Smooth muscle cell (in vitro differentiated cells): Measurements from ENCODE around the gene PXN. TPM values are rescaled to one million over a fixed set of nuclear protein-coding genes. Genes with fewer than 3 reads are reported as not detected.
"Not testable (repeated sequence)": the region's sequence is repeated elsewhere in the genome, so short reads cannot be mapped to it uniquely, and the experiment has no call there.

ENCODE experiments used
- DNase-seq: peaks from one replicate; lab custom pipeline; 2025; ENCODE audit not compliant: unreplicated experiment; lab: John Stamatoyannopoulos, UW
- H2AFZ ChIP-seq: fragments of 200-600 bp; sonication (generic); 2 replicates; pipeline ENCODE4 v1.6.0; 2016; ENCODE audit warnings: antibody characterized with exemption, low read depth, mild to moderate bottlenecking
- H3F3A ChIP-seq: fragments of 200-600 bp; sonication (generic); 2 replicates; pipeline ENCODE4 v1.6.0; 2017; ENCODE audit warnings: antibody characterized with exemption, low read depth
- H3K27ac ChIP-seq: fragments of 200-600 bp; sonication (generic); 2 replicates; pipeline ENCODE4 v1.5.1; 2016; ENCODE audit warnings: low read depth, mild to moderate bottlenecking
- H3K27me3 ChIP-seq: fragments of 200-600 bp; sonication (generic); 2 replicates; pipeline ENCODE4 v1.6.1; 2016; ENCODE audit warnings: low read depth, mild to moderate bottlenecking
- H3K36me3 ChIP-seq: fragments of 200-600 bp; sonication (generic); 2 replicates; pipeline ENCODE4 v1.5.1; 2016; ENCODE audit warnings: low read depth
- H3K4me1 ChIP-seq: fragments of 200-600 bp; sonication (generic); 2 replicates; pipeline ENCODE4 v1.5.1; 2016; ENCODE audit warnings: low read depth
- H3K4me2 ChIP-seq: fragments of 200-600 bp; sonication (generic); 2 replicates; pipeline ENCODE4 v1.6.0; 2016; ENCODE audit warnings: mild to moderate bottlenecking
- H3K4me3 ChIP-seq: fragments of 200-600 bp; sonication (generic); 2 replicates; pipeline ENCODE4 v1.5.1; 2016; ENCODE audit warnings: mild to moderate bottlenecking
- H3K79me2 ChIP-seq: fragments of 200-600 bp; sonication (generic); 2 replicates; pipeline ENCODE4 v1.6.0; 2016; ENCODE audit warnings: low read depth, mild to moderate bottlenecking
- H3K9ac ChIP-seq: fragments of 200-600 bp; sonication (generic); 2 replicates; pipeline ENCODE4 v1.6.0; 2016; ENCODE audit warnings: low read depth
- H3K9me3 ChIP-seq: fragments of 200-600 bp; sonication (generic); replicated peaks from 2 replicates; pipeline ENCODE4 v1.5.1; 2016; ENCODE audit warnings: low read depth
- H4K20me1 ChIP-seq: fragments of 200-600 bp; sonication (generic); 2 replicates; pipeline ENCODE4 v1.6.0; 2016; ENCODE audit warnings: low read depth
- WGBS: methylation state at CpG from one replicate; pipeline ENCODE4 v1.1.7; 2016; ENCODE audit warnings: low lambda C conversion rate; 5-methylcytosine and 5-hydroxymethylcytosine counted together
- polyA plus RNA-seq: library from polyadenylated mRNA; unstranded; fragments of >200 nt; fragmentation: Nextera tagmentation; extraction: Ambion mirVana; gene quantifications from 2 replicates; pipeline ENCODE4 v1.2.1, GENCODE V29; 2016
- total RNA-seq: library from RNA; depleted of rRNA; stranded (reverse); fragments of >200 nt; gene quantifications from 2 replicates; pipeline ENCODE4 v1.2.3, GENCODE V29; 2014
- TF ChIP-seq, protein P1 (sequence below): fragments of 200-600 bp; sonication (generic); IDR thresholded peaks from 2 replicates; pipeline ENCODE4 v1.5.1; 2017; ENCODE audit warnings: borderline replicate concordance, mild to moderate bottlenecking, antibody characterized with exemption; ENCODE audit not compliant: insufficient read depth, poor library complexity, severe bottlenecking

PXN gene
- total and polyA plus RNA-seq, 2 experiments from 2014 or later, result 17.2 to 27.0 TPM

DNA sequence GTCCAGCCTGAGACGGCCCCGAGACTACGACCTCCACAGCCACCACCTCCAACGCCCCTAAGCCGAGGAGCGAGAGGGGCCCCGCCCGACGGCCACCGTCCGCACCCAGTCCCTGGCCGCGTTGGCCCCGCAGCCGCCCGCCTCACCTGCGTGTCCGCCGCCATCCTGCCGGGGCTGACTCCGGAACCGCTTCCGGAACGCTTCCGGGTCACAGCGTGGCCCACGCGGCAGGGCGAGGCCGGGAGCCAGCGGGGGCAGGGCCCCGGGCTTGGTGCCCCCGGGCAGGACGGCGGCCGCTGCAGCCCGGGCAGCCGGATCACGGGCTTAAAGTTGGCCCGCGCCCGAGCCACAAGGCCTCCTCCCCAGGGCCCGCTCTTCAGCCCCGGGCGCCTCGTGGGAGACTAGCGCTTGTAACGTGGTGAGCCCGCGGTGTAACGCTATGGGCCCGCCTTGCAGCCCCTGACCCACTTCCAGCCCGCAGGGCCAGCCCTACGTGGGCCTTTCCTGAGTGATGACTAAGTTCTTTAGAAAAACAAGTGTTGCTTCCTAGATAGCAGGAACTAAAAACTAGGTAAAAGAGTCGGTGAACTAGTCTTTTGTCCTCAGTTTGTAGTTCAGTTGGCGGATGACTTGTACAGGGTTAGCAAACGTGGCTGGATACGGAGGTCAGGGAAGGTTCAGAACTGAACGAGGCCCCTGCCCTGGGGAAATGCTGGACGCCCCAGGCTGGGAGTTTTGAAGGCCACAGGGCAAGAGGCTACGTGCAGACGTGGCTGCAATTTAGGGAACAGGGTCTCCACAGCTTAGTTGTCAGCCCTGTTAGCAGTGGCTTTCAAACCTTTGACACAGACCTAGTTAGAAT lies 70.8 kb downstream of the PXN start, which contains the start of gene GCN1:
Gene GCN1 (minus strand): TSS at position 182 of the 862 bp plus-strand sequence. CDS start 18 bp downstream, at position 164.
- H3K36me3 ChIP-seq, result peaks cover 2% of the 10 kb centered on the region

GRCh38 chr12:120194226-120194533 lies 71.3 kb downstream of the PXN start:
- H3K36me3 ChIP-seq, result peaks cover 3% of the 10 kb centered on the region
- H3K27ac ChIP-seq, result peak overlapping the region; percentile 88
- WGBS, result 1% methylated on average over 15 of the region's 18 CpGs
- H3K9ac ChIP-seq, result peak overlapping the region; percentile 79
- TF ChIP-seq, protein P1, sequence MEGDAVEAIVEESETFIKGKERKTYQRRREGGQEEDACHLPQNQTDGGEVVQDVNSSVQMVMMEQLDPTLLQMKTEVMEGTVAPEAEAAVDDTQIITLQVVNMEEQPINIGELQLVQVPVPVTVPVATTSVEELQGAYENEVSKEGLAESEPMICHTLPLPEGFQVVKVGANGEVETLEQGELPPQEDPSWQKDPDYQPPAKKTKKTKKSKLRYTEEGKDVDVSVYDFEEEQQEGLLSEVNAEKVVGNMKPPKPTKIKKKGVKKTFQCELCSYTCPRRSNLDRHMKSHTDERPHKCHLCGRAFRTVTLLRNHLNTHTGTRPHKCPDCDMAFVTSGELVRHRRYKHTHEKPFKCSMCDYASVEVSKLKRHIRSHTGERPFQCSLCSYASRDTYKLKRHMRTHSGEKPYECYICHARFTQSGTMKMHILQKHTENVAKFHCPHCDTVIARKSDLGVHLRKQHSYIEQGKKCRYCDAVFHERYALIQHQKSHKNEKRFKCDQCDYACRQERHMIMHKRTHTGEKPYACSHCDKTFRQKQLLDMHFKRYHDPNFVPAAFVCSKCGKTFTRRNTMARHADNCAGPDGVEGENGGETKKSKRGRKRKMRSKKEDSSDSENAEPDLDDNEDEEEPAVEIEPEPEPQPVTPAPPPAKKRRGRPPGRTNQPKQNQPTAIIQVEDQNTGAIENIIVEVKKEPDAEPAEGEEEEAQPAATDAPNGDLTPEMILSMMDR, result no peak
- peaks cover 9% of the 10 kb centered on the region for H3F3A ChIP-seq
- H3K9me3 ChIP-seq, result no peaks in the 10 kb centered on the region
- H2AFZ ChIP-seq, result peak overlapping the region; percentile 17
- H3K4me2 ChIP-seq, result peak overlapping the region; percentile 89
- no peaks in the 10 kb centered on the region for H3K27me3 ChIP-seq
- no peak for DNase-seq
- H3K79me2 ChIP-seq, result peaks cover 79% of the 10 kb centered on the region
- H3K4me1 ChIP-seq, result peaks cover 17% of the 10 kb centered on the region
- H4K20me1 ChIP-seq, result peaks cover 52% of the 10 kb centered on the region
- H3K4me3 ChIP-seq, result peak overlapping the region; percentile 79

More for the DNA sequence above, 70.8 kb downstream of the PXN start, which contains the start of gene GCN1:
- WGBS, result 2% methylated on average over 54 of the region's 62 CpGs
- Histone ChIP-seq H4K20me1 (peaks cover 58% of the 10 kb centered on the region), H3K9ac (peak within 1 kb of the TSS; percentile 79), H3K9me3 (no peaks in the 10 kb centered on the region), H3K4me1 (peaks cover 23% of the 10 kb centered on the region), H3K4me3 (peak within 1 kb of the TSS; percentile 79), H3F3A (peaks cover 15% of the 10 kb centered on the region), H3K4me2 (peak within 1 kb of the TSS; percentile 89), H3K79me2 (peaks cover 82% of the 10 kb centered on the region), H3K27me3 (no peaks in the 10 kb centered on the region), H2AFZ (peak within 1 kb of the TSS; percentile 17), H3K27ac (peak within 1 kb of the TSS; percentile 88)
- TF ChIP-seq, protein P1, result no peak
- peak; percentile 24 for DNase-seq

DNA sequence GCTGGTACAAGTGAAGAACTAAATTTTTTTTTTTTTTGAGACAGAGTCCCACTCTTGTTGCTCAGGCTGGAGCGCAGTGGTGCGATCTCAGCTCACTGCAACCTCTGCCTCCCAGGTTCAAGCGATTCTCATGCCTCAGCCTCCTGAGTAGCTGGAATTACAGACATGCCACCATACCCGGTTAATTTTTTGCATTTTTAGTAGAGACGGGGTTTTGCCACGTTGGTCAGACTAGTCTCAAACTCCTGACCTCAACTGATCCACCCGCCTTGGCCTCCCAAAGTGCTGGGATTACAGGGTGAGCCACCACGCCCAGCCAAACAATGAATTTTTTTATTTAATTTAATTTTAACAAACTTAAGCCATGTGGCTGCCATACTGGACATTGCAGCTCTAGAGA lies 72.2 kb downstream of the PXN start:
- Histone ChIP-seq H3K4me2 (peak overlapping the region; percentile 89), H4K20me1 (peaks cover 50% of the 10 kb centered on the region), H3K4me3 (peak overlapping the region; percentile 79), H3K9ac (peak overlapping the region; percentile 79), H3K4me1 (peaks cover 14% of the 10 kb centered on the region), H3K79me2 (peaks cover 75% of the 10 kb centered on the region), H3K27ac (peak overlapping the region; percentile 88)
- DNase-seq, H3F3A ChIP-seq, H3K36me3 ChIP-seq, H2AFZ ChIP-seq, H3K9me3 ChIP-seq, H3K27me3 ChIP-seq: not testable (repeated sequence)
- 88% methylated on average over 8 of the region's 8 CpGs for WGBS

- H3K79me2 ChIP-seq, result peaks cover 75% of the 10 kb centered on the region
- H3K27ac ChIP-seq, result no peak overlapping the region
- H3F3A ChIP-seq, result no peaks in the 10 kb centered on the region
- WGBS, result 97% methylated on average over 7 of the region's 7 CpGs
- DNase-seq, result no peak
- H3K4me2 ChIP-seq, result no peak overlapping the region
- no peaks in the 10 kb centered on the region for H3K27me3 ChIP-seq
- H3K4me1 ChIP-seq, result peaks cover 14% of the 10 kb centered on the region
- TF ChIP-seq, protein P1, result no peak
- no peak overlapping the region for H3K4me3 ChIP-seq
- peaks cover 7% of the 10 kb centered on the region for H3K36me3 ChIP-seq
- H3K9me3 ChIP-seq, result no peaks in the 10 kb centered on the region
- H4K20me1 ChIP-seq, result peaks cover 62% of the 10 kb centered on the region
- H3K9ac ChIP-seq, result no peak overlapping the region
- no peak overlapping the region for H2AFZ ChIP-seq
Measured at GRCh38 chr12:120190985-120191480, 74.5 kb downstream of the PXN start.
